HepG2 (cell line): ENCODE results near the gene OR13J1. TPM values are rescaled to one million over a fixed set of nuclear protein-coding genes. Genes with fewer than 3 reads are reported as not detected.

Source experiments
- ATAC-seq: fragments of 200-7000 bp; cut with Tn5 transposase; 3 replicates; pipeline ENCODE4 v1.9.1; 2020; ENCODE audit warnings: mild to moderate bottlenecking, moderate library complexity
- BruUV-seq: library from RNA; stranded (reverse); fragments of 400-500 nt; replicated peaks from 2 replicates; lab custom pipeline; 2021; lab: Mats Ljungman, UMichigan
- CTCF ChIA-PET: fragments of 300-600 bp; formaldehyde crosslinking; extraction: SDS; loops from one replicate; lab custom pipeline; 2021; ENCODE audit warnings: low total read pairs, inconsistent platforms, low intra/inter-chr PET ratio; lab: Yijun Ruan, JAX
- POLR2A ChIA-PET: fragments of 350-600 bp; sonication (Branson Sonifier 250); formaldehyde crosslinking; loops from one replicate; lab custom pipeline; 2020; ENCODE audit warnings: antibody characterized with exemption, inconsistent platforms; lab: Yijun Ruan, JAX
- DNase-seq: peaks from one replicate; pipeline ENCODE4 v3.0.0-alpha.2; 2015; ENCODE audit warnings: low spot score
- FAIRE-seq: peaks from 3 replicates; lab custom pipeline; 2011; peaks lifted over from hg19 to GRCh38; lab: Jason Lieb, UNC
- H2AFZ ChIP-seq: one replicate; pipeline ENCODE4 v1.6.1; 2011; ENCODE audit warnings: low read length, inconsistent platforms
- H3K27ac ChIP-seq: fragments of 300-600 bp; 3 replicates; pipeline ENCODE4 v1.8.0; 2011; ENCODE audit warnings: mixed run types, mild to moderate bottlenecking, mixed read lengths, low read length, inconsistent platforms; ENCODE audit not compliant: insufficient read depth; ENCODE audit errors: extremely low read length
- H3K27me3 ChIP-seq, 2 experiments: fragments of 200-600 bp in 1 of 2; 2 replicates in 1 of 2; 3 replicates in 1 of 2; pipeline versions ENCODE4 v1.6.0 to v1.8.0; 2011; ENCODE audit warnings: low read length in 2 of 2, mild to moderate bottlenecking in 2 of 2, moderate library complexity in 2 of 2, inconsistent platforms in 1 of 2; ENCODE audit not compliant: insufficient read depth in 2 of 2, control insufficient read depth in 1 of 2
- H3K36me3 ChIP-seq, 2 experiments: fragments of 200-600 bp in 1 of 2; replicated peaks in 1 of 2; 2 replicates in 1 of 2; 3 replicates in 1 of 2; pipeline versions ENCODE4 v1.5.1 to v1.8.0; 2011; ENCODE audit warnings: low read length in 2 of 2, inconsistent platforms in 1 of 2; ENCODE audit not compliant: insufficient read depth in 2 of 2, control insufficient read depth in 1 of 2
- H3K4me1 ChIP-seq: 2 replicates; pipeline ENCODE4 v1.5.1; 2012; ENCODE audit warnings: low read length, inconsistent platforms; ENCODE audit not compliant: insufficient read depth
- H3K4me2 ChIP-seq: 2 replicates; pipeline ENCODE4 v1.6.0; 2011; ENCODE audit warnings: low read depth, low read length, inconsistent platforms
- H3K4me3 ChIP-seq, 3 experiments: fragments of 200-600 bp in 1 of 3; sonication (generic), shearing (Covaris generic) in 1 of 3; replicated peaks in 1 of 3; 2 replicates each; pipeline ENCODE4 v1.5.1; 2011 to 2016; ENCODE audit warnings: low read length in 3 of 3, inconsistent platforms in 2 of 3, low read depth in 2 of 3, mild to moderate bottlenecking in 2 of 3, control low read depth in 1 of 3, mixed read lengths in 1 of 3; ENCODE audit not compliant: insufficient read depth in 1 of 3
- H3K79me2 ChIP-seq: one replicate; pipeline ENCODE4 v1.6.1; 2011; ENCODE audit warnings: low read length, inconsistent platforms; ENCODE audit not compliant: insufficient read depth
- H3K9ac ChIP-seq: 2 replicates; pipeline ENCODE4 v1.6.0; 2011; ENCODE audit warnings: mild to moderate bottlenecking, low read depth, low read length, inconsistent platforms; ENCODE audit not compliant: insufficient read depth
- H3K9me3 ChIP-seq: 2 replicates; pipeline ENCODE4 v1.5.1; 2012; ENCODE audit warnings: mild to moderate bottlenecking, low read length
- H4K20me1 ChIP-seq: 2 replicates; pipeline ENCODE4 v1.6.0; 2011; ENCODE audit warnings: inconsistent platforms, mild to moderate bottlenecking, low read length, moderate library complexity; ENCODE audit not compliant: insufficient read depth
- FLYWCH1 ChIP-seq: sonication (generic); formaldehyde crosslinking; IDR thresholded peaks from 2 replicates; pipeline ENCODE4 v1.8.1; 2023; ENCODE audit warnings: mild to moderate bottlenecking, missing genetic modification reagents
- IRX3 ChIP-seq: sonication (generic); formaldehyde crosslinking; IDR thresholded peaks from 2 replicates; pipeline ENCODE4 v1.8.1; 2023; ENCODE audit warnings: mild to moderate bottlenecking, low read depth, missing genetic modification reagents, borderline replicate concordance
- LBX2 ChIP-seq: sonication (generic); formaldehyde crosslinking; IDR thresholded peaks from 2 replicates; pipeline ENCODE4 v1.5.0; 2020; ENCODE audit warnings: missing genetic modification reagents, mild to moderate bottlenecking, borderline replicate concordance
- NFRKB ChIP-seq: fragments of 450-650 bp; IDR thresholded peaks from 2 replicates; pipeline ENCODE4 v1.6.1; 2017
- RAD51 ChIP-seq: fragments of 450-650 bp; IDR thresholded peaks from 2 replicates; pipeline ENCODE4 v1.6.1; 2016; ENCODE audit warnings: borderline replicate concordance
- SKI ChIP-seq: fragments of 450-650 bp; IDR thresholded peaks from one replicate; pipeline ENCODE4 v1.6.1; 2018; ENCODE audit warnings: mild to moderate bottlenecking; ENCODE audit not compliant: partially characterized antibody
- SMYD3 ChIP-seq: sonication (generic); formaldehyde crosslinking; IDR thresholded peaks from 2 replicates; pipeline ENCODE4 v1.8.1; 2023; ENCODE audit warnings: mild to moderate bottlenecking, missing genetic modification reagents
- ZNF3 ChIP-seq: IDR thresholded peaks from 2 replicates; pipeline ENCODE4 v1.7.0; 2017; ENCODE audit warnings: inconsistent platforms
- ZNF318 ChIP-seq: sonication (generic); formaldehyde crosslinking; IDR thresholded peaks from 2 replicates; pipeline ENCODE4 v1.4.0; 2020; ENCODE audit warnings: mild to moderate bottlenecking, missing genetic modification reagents
- ZNF343 ChIP-seq: sonication (generic); formaldehyde crosslinking; IDR thresholded peaks from 2 replicates; pipeline ENCODE4 v1.4.0; 2020; ENCODE audit warnings: mild to moderate bottlenecking, missing genetic modification reagents
- ZNF563 ChIP-seq: sonication (generic); formaldehyde crosslinking; IDR thresholded peaks from 2 replicates; pipeline ENCODE4 v1.8.0; 2022; ENCODE audit warnings: mild to moderate bottlenecking, moderate library complexity, missing genetic modification reagents
- WGBS: methylation state at CpG from one replicate; pipeline ENCODE4 v1.1.6; 2017; ENCODE audit warnings: low lambda C conversion rate; 5-methylcytosine and 5-hydroxymethylcytosine counted together
- in situ Hi-C: cut with HindIII; loops from 2 replicates; pipeline ENCODE4 v1.10.0; 2017; ENCODE audit warnings: low pct_unique_long_range_greater_than_20kb; ENCODE audit not compliant: extremely low pct_ligation_motif_present
- intact Hi-C: fragments of 100-400 bp; cut with micrococcal nuclease; formaldehyde crosslinking; loops from one replicate; pipeline ENCODE4 v1.10.0; 2022; ENCODE audit not compliant: unreplicated experiment
- polyA plus RNA-seq, 8 experiments: library from polyadenylated mRNA; depleted of rRNA in 3 of 8; stranded (reverse) in 7 of 8; unstranded in 1 of 8; fragments of >200 nt; fragmentation: Illumina TruSeq in 4 of 8; extraction: Trizol in 4 of 8; gene quantifications; 2 replicates each; pipeline versions ENCODE4 v1.2.1 to v1.2.3, GENCODE V29; 2011 to 2016; ENCODE audit warnings: low read depth in 4 of 8, missing spikeins in 1 of 8, mixed read lengths in 1 of 8; ENCODE audit not compliant: insufficient read depth in 1 of 8
- total RNA-seq, 5 experiments: library from RNA; depleted of rRNA; stranded (reverse); fragments of >200 nt; fragmentation: Illumina TruSeq; extraction: Trizol; gene quantifications; 2 replicates each; pipeline ENCODE4 v1.2.3, GENCODE V29; 2016; ENCODE audit warnings: low read depth in 1 of 5

Gene OR13J1
- total and polyA plus RNA-seq, 2 of the 13 experiments (the other 11 are each of a cell fraction or from before 2014, with no cell fraction given), result not detected

GRCh38 chr9:35841645-35841900 is 28.6 kb downstream of the OR13J1 start:
- Histone ChIP-seq H2AFZ (no peak overlapping the region), H3K27ac (no peak overlapping the region), H3K9ac (no peak overlapping the region), H3K9me3 (no peaks in the 10 kb centered on the region), H3K4me1 (peaks cover 10% of the 10 kb centered on the region), H3K27me3 (no peaks in the 10 kb centered on the region; a peak in 1 of 5 replicates), H3K4me3 (no peak overlapping the region), H3K79me2 (no peaks in the 10 kb centered on the region), H3K36me3 (no peaks in the 10 kb centered on the region)
- intact Hi-C loops, result no loop called here
- DNase-seq (no peak), FAIRE-seq (no peak), ATAC-seq (no peak)
- ChIA-PET POLR2A (no interaction called here), CTCF (no interaction called here)
- in situ Hi-C loops, result no loop called here
- BruUV-seq, result no TSS peak
- TF ChIP-seq NFRKB, result no peak
- no peak for TF ChIP-seq LBX2 (CRISPR knock-in tag)
- TF ChIP-seq IRX3 (CRISPR knock-in tag), result no peak
- no peak for TF ChIP-seq RAD51
- TF ChIP-seq FLYWCH1 (CRISPR knock-in tag), result no peak
- no peak for TF ChIP-seq SMYD3 (CRISPR knock-in tag)
- no peak for TF ChIP-seq ZNF563 (CRISPR knock-in tag)
- no peak for TF ChIP-seq ZNF343 (CRISPR knock-in tag)
- no peak for TF ChIP-seq SKI
- TF ChIP-seq ZNF3 (CRISPR knock-in tag), result no peak
- TF ChIP-seq ZNF318 (CRISPR knock-in tag), result no peak
- TF ChIP-seq, all 625 proteins: peak for 0
- 100% methylated on average over 1 of the region's 5 CpGs for WGBS
- H3K4me2 ChIP-seq, result no peak overlapping the region
- H4K20me1 ChIP-seq, result no peaks in the 10 kb centered on the region
